ENCODE measurements around the gene STIM1. TPM values are rescaled to one million over a fixed set of nuclear protein-coding genes. Genes with fewer than 3 reads are reported as not detected.

STIM1 gene
- total RNA-seq, 1 experiment from 2014 or later: 15.2 TPM

DNA sequence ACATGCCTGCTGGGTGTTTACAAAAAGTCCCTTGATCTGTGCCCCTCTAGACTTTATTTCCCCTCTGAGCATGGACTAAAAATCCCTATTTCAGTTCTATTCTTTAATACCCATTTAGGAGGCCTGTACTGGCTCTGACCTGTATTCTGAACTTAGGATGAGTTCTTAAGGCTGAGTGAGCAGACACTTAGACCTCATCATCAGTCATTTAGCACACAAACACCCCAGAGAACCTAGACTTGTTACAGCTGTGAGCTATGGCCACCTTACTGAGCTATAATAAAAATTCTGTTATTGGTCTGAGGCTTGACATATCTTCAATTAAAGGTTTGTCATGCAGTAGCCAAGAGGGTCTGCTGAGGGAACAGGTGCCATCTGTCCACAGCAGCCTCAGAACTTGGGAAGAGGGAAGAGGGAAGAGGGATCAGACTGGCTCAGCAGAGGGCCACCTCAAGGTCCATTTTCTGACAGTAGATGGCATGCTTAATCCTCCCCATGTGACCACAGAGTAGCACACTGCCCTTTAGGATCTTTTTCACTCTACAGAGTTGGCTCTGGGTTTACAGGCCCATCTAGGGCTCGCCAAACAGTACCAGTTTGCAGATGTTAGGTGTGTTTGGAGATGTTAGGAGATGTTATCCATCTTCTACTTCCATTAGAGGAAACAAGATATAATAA is 209.0 kb downstream of the STIM1 start:
- TF ChIP-seq, protein P1, sequence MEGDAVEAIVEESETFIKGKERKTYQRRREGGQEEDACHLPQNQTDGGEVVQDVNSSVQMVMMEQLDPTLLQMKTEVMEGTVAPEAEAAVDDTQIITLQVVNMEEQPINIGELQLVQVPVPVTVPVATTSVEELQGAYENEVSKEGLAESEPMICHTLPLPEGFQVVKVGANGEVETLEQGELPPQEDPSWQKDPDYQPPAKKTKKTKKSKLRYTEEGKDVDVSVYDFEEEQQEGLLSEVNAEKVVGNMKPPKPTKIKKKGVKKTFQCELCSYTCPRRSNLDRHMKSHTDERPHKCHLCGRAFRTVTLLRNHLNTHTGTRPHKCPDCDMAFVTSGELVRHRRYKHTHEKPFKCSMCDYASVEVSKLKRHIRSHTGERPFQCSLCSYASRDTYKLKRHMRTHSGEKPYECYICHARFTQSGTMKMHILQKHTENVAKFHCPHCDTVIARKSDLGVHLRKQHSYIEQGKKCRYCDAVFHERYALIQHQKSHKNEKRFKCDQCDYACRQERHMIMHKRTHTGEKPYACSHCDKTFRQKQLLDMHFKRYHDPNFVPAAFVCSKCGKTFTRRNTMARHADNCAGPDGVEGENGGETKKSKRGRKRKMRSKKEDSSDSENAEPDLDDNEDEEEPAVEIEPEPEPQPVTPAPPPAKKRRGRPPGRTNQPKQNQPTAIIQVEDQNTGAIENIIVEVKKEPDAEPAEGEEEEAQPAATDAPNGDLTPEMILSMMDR (conservative IDR thresholded peaks at IDR 0.05): no peak
- H3K4me2 ChIP-seq (ENCODE audit: insufficient read depth, insufficient read length, low read length): no peak overlapping the region
- no peaks in the 10 kb centered on the region for H3K9me3 ChIP-seq (ENCODE audit: control insufficient read depth, low read depth, low read length)
- H3K9ac ChIP-seq (ENCODE audit: extremely low read depth, insufficient read length, low read length): no peak overlapping the region
- H4K20me1 ChIP-seq (ENCODE audit: control insufficient read depth, insufficient read depth, insufficient read length): no peaks in the 10 kb centered on the region
- no peaks in the 10 kb centered on the region for H3K79me2 ChIP-seq (ENCODE audit: insufficient read depth, low read length)
- H4K8ac ChIP-seq (replicated peaks; ENCODE audit: insufficient read length, low read depth, low read length): no peak overlapping the region
- no peak overlapping the region for H3K27ac ChIP-seq (ENCODE audit: insufficient read length, low read depth, low read length)
- no peaks in the 10 kb centered on the region for H3K23me2 ChIP-seq (ENCODE audit: insufficient read length, low read depth, low read length, poor library complexity, severe bottlenecking)
- no peak overlapping the region for H4K91ac ChIP-seq (ENCODE audit: insufficient read length, low read depth, low read length)
- H2AFZ ChIP-seq (ENCODE audit: low read length): no peak overlapping the region
- no peak overlapping the region for H2AK5ac ChIP-seq (ENCODE audit: insufficient read length, low read length)
- no peak overlapping the region for H3K14ac ChIP-seq (ENCODE audit: insufficient read depth, low read length)
- H2BK15ac ChIP-seq (ENCODE audit: low read depth, low read length): no peak overlapping the region
- Mint-ChIP-seq H3K36me3 (ENCODE audit: insufficient read depth in 1 of 3, low read depth in 3 of 3) (no peaks in the 10 kb centered on the region), H3K27ac (no peak overlapping the region; a peak in 1 of 7 replicates), H3K4me3 (no peak overlapping the region), H3K9me3 (no peaks in the 10 kb centered on the region), H3K4me1 (peaks cover 6% of the 10 kb centered on the region in 2 experiments; a peak in 3 of 4 replicates), H3K27me3 (ENCODE audit: low read depth) (no peaks in the 10 kb centered on the region)
- H4K5ac ChIP-seq (ENCODE audit: insufficient read length, low read depth, low read length): no peak overlapping the region
- no peak for DNase-seq
- H3K4me1 ChIP-seq (ENCODE audit: insufficient read depth, low read length): no peaks in the 10 kb centered on the region
- H2BK20ac ChIP-seq (ENCODE audit: low read depth, low read length, poor library complexity, severe bottlenecking): no peak overlapping the region
- H3K4ac ChIP-seq (ENCODE audit: low read depth, low read length): no peak overlapping the region
- no peak overlapping the region for H2BK12ac ChIP-seq (ENCODE audit: insufficient read length, low read depth, low read length)
- no peak overlapping the region for H2BK5ac ChIP-seq (ENCODE audit: insufficient read length, low read length)
- no peaks in the 10 kb centered on the region for H3K79me1 ChIP-seq (ENCODE audit: insufficient read depth, low read depth, low read length, poor library complexity, severe bottlenecking)
- no peak overlapping the region for H3K18ac ChIP-seq (ENCODE audit: insufficient read length, low read depth, low read length)
- H3K56ac ChIP-seq (ENCODE audit: insufficient read length, low read depth, low read length): no peak overlapping the region
- H3T11ph ChIP-seq (ENCODE audit: low read length): no peak overlapping the region
- no CpG with 5 or more reads among the region's 1 CpG for WGBS (ENCODE audit: extremely low coverage, insufficient read length, low lambda C conversion rate)
- no peaks in the 10 kb centered on the region; the same call in 1 of the 2 replicates for H3K27me3 ChIP-seq (ENCODE audit: insufficient read depth, low read length)
- H2BK120ac ChIP-seq (ENCODE audit: low read depth, low read length, poor library complexity, severe bottlenecking): no peak overlapping the region
- no peak overlapping the region for H3K23ac ChIP-seq (ENCODE audit: insufficient read length, low read depth, low read length)

Data from H9 (cell line).